CD4-positive, alpha-beta T cell treated with Interleukin-4 for 4 hours (primary cell): Measurements from ENCODE around the gene PYROXD2.
A peak's percentile ranks its signal among the peaks of the same experiment; 100 is the strongest.

Experiments
- DNase-seq: peaks from one replicate; pipeline ENCODE4 v3.0.0-alpha.2; 2020

The PYROXD2 gene

DNA sequence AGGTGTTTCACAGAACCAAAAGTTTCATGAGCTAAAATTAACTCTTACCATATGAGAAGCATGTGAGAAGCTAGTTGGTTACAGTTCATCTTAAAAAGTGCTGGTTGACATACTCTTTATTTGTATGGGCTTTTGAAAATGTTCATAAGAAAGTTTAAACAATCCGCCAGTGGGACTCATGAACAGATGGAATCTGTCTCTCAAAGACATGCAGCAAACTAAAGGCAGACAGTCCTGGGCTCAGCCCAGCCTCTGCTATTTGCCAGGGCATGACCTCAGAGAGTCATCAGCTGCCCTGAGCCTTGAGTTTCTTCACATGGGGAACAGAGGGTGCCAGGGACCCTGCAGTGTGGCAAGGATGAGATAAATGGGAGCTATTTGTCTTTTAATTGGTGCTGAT lies 3.2 kb downstream of the PYROXD2 start:
- no peak for DNase-seq

DNA sequence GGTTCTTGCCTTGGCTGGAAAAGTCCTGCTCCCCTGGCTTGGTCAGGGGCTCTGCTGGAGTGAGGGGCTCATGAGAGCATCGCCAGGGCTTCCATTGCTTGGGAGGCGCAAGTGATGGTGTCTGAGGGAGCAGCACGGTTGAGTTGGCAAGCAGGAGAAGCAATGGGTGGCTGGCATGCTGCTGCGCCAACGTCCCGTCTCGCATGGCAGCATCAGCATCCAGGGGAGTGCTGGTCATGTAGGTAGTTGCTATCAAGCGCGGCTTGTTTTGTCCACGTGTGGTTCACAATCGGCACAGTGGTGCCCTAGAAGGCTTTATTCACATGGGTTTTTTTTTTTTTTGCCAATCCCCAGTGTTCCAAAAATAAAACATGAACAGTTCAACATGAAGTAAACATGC lies 3.8 kb downstream of the PYROXD2 start:
- no peak for DNase-seq

DNA sequence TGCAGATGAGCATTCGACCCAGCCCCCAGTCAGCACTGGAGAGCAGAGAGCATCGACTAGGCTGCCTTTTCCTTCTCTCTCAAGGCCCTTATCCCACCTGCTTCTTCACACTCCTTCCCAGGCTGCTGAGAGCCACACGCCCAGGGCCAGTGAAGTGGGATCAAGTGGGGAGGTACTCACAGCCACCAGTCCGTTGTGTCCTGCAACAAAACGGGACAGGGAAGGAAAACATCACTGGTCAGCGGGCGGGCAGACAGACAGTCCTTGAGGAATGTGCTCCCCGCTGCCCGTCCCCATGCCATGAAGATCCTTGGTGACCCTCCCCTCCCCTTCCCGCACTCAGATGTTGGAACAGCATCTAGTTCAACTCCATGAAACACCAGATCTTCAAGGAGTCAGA lies 4.2 kb downstream of the PYROXD2 start:
- no peak for DNase-seq

DNA sequence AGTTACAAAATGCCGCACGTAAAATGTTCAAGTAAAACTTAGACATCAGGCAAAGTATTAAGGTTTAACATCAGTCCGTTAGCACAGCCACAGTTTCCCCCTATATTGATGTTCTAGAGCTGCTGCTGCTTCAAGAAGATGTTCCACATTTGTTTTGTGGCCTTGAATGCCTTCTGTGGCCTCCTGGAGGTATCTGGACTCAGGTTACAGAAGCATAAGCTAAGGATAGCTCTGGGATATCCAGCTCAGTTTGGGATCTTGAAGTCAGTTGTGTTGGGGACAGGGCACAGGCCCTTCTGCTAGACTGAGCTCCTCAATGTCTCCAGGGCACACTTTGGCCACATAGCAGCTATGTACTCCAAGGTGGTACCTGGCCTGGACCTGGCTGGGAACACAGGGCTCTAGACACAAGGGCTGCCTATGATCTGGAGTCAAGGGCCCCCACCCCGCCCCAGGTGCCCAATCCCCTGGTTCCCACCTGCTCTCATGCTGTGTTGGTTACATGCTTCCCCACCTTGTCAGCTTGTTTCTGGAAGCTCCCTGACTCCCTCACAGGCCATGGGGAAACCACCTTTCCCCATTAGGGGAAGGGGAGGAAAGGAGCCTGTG lies 4.7 kb downstream of the PYROXD2 start:
- DNase-seq = no peak

DNA sequence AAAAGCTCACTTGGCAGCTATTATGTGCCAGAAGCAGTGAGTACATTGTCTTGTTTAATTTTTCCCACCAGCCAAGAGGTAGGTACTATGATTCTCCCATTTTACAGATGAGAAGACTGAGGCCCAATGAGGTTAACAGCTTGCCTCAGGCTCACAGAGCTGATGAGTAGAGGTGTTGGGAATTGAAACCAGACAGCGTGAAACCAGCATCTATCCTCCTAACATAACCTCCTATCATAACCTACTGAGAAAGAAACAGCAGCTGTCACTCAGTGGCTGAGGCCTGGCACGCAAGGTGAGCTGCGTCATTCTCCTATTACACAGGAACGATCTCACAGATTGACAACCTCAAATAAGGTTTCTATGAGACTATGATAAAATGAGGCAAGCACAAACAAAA lies 6.2 kb downstream of the PYROXD2 start:
- no peak for DNase-seq

DNA sequence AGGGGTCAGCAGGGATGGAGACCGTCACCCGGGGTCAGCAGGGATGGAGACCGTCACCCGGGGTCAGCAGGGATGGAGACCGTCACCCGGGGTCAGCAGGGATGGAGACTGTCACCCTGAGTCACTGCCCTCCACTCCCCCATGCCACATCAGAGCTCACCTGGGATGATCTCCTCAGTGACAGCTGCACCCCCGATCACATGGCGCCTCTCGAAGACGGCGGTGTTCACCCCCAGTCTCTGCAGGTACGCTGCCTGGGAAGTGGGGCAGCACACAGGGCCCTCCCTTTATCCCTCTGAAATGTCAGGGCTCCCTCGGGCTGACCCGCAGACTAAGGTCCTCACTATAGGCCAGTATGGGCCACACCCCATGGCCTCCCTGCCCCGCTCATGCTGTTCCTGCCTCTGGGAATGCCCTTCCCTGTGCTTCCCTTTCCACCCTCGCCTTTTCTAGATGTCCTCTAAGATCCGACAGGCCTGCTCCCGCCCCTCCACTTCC lies 7.2 kb downstream of the PYROXD2 start:
- no peak for DNase-seq

DNA sequence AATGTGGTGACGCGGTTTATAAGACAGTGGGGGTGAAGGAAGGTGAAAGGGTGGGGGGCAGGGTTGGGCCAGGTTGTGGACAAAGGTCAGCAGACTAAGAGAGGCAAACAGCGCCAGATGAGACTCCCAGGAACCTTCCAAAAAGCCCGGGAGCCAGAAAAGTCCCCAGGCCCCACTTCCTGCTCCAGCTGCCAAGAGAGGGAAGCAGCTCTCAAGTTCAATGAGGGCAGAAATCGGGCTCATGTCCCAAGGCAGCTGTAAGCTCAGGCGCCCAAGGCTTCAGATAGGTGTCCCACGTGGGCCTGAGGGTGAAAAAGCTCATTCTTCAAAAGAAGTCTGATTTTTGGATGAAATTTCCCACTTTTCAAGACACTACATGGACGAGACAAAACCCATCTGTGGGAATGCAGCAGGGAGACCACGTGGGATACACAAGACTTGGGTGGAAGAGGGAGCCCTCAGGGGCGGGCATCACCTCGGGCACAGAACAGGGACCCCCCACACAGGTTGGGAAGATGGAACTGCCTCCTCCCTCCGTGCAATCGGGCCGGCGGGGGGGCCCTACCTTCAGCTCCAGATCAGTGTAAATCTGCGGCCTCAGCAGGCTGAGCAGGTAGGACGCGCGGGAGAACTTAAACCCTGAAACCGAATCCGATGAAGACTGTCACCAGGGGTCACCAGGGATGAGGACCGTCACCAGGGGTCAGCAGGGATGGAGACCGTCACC lies 7.8 kb downstream of the PYROXD2 start:
- DNase-seq = no peak

DNA sequence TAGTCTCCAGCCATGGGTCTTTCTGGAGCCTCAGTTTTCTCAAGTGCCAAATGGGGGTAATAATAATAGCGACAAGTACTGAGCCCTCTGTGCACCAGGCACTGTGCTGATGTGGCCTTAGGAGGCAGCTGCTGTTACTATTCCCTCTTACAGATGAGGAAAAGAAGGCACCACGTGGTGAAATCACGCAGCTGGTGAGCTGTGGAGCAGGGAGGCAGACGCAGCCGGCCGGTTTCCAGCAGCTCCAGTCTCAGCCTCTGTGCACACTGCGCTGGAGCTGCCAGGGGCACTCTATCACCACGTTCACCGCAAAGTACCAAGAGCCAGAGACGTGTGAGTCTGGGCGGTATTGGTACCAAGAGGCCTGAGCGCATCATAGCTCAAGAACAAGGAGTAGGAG lies 9.6 kb downstream of the PYROXD2 start:
- DNase-seq = no peak

DNA sequence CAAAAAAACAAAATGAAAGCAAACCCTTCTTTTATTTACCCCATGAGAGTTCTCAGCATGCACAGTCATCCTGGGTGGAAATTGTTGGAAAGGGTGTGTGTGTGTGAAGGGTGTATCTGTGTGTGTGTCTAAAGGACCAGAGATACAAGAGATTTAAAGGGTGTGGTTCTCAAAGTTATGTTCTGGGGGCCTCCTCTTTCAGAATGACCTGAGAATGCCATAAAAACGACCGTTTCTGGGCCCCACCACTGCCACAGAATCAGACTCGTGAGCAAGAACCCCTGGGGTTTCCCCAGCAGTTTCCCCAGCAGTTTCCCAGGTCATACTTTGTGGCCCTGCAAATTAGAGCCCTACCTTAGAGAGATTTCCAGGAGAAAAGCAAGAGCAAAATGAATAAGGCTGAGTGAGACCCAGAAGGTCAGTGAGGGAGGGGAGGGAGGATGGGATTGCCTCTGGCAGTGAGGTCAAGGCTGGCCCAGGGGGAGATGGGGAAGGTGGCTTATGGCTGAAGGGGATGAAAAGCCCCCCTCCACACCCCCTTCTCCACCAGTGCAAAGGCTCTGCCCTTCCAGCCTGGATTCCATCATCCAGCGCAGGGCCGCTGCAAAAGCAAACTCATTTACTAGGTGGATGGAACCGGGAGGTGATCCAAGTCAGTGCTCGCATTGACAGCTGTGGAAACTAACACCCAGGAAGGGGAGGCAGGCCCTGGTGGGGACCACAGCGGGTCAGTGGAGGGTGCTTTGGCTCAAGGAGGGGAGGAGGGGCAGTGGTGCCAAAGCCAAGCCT lies 10.2 kb downstream of the PYROXD2 start:
- no peak for DNase-seq

DNA sequence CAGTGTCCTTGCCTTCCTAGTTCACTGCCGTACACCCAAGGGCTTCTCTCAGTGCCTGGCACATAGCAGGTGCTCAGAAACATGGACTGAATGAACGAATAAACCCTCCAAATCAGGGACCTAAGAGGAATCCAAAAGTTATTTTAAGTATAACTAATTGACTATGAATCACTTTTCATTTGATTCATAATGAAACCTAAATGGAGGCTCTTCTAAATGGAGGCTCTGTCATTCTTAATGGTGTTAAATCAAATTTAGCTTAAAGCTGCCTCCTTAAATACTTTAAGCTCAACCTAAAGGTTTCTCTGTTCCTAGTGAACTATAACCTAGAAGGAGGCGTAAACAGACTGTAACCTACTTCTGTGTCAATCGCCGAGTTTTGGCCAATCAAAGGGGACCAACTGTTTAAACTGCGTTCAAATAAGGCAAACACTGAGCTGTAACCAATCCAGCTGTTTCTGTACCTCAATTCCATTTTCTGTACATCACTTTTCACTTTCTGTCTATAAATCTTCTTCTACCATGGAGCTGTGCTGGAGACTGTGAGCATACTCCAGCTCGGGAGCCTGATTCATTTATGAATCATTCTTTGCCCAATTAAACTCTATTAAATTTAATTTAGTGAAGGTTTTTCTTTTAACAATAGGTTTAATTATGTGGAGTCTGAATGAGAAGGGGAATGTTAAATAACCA lies 11.0 kb downstream of the PYROXD2 start:
- no peak for DNase-seq

DNA sequence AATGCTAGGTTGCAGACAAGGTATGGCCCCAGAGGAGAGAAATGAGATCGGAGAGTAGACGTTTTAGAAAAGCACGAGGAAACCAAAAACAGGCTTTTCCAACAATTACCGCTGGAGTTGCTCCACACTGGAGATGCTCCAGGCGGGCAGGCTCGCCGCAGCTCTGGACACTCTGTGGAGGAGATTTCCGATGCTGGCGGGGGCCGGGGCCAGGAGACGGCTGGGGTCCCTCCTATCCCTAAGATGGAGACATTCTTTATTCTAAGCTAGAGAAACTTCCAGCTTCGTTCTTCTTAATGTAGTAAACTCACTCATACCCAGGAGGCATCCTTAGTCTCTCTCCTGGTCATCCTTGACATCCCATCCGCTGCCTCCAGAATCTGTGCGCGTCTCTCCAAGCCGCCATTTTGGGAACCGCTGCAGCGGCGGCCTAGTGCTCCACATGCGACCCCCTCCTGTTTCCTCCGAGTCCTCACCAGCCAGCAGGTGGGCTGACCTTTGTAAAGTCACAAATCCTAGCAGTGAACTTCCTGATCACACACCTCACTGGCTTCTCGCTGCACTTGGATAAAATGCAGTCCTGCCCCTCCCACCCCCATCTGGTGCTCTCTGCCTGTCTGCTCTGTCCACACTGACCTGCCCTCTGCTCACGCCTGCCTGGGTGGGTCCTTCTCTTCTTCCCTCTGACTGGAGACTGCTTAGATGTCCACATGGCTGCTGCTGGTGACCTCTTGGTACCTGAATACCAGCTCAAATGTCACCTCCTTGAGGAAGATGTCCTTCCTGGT lies 11.9 kb downstream of the PYROXD2 start:
- DNase-seq = no peak

GRCh38 chr10:98402478-98402877 lies 12.5 kb downstream of the PYROXD2 start:
- no peak for DNase-seq

GRCh38 chr10:98400482-98400881 lies 14.5 kb downstream of the PYROXD2 start:
- no peak for DNase-seq

- no peak for DNase-seq
These were observed 15.2 kb downstream of the PYROXD2 start for GRCh38 chr10:98399784-98400183.

DNA sequence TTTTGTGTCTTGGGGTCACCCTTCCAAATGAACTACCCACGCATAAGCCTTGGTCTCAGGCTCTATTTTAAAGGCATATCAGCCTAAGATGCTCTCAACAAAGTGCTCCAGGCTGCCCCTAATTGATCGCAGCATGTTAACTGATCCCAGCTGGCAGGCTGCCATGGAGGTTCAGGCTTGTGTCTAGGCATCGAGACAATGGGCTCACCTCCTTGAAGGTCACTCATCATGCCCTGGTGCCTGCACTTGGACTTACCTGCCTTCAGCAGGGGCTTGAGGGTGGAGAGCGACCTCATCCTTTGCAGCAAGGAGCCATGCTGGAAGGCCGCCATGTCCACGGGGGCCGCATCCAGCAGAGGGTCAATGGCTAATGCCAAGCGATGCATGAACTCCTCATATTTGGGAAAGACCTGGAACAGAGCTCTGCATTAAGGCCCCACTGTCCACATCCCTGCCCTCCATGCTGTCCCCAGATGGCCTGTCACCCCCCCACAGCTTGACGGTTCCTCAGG lies 17.8 kb downstream of the PYROXD2 start:
- DNase-seq = no peak

DNA sequence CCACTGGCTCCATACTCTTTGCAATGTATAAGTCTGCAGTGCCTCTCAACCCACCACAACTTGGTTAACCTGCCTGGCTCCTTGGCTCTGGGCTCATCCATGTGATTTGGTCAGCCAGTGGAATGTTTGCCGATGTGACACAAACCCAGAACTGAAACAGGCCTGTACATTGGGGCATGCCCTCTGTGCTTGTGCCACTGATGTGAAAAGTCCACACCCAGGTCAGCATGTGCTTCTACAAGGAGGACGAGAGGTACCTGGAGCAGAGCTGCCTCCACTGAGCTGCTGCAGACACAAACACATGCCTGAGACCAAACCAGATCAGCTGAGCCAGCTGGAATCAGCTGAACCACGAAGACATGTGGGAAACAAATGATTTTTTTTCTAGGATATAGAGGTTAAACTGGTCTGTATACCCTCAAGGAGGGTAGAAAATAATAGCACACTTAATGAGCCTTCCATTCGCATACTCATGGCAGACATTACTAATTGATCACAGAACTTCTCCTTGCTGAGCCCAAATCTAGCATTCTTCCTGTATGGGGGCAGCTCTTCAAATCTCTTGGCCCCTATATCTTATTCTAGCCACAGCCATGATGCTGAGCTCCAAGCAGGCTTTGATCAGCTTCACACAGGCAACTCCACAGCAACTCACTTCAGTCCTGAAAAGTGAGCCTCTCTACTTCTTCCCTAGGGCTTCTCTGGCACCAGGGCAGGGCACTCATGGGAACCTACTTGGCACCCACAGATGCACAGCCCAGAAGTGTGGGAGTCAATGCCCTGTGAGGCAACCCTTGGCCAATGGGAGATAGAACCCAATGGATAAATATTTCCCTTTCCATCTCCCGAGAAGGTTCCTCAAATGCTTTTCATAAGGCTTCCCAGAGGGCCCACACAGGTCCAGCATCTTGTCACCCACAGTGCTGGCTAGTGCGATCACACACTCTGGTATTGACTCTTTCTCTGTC lies 18.6 kb downstream of the PYROXD2 start:
- no peak for DNase-seq

GRCh38 chr10:98394851-98395440 lies 20.0 kb downstream of the PYROXD2 start:
- no peak for DNase-seq

GRCh38 chr10:98391578-98391991 lies 23.4 kb downstream of the PYROXD2 start:
- peak; percentile 25 for DNase-seq

DNA sequence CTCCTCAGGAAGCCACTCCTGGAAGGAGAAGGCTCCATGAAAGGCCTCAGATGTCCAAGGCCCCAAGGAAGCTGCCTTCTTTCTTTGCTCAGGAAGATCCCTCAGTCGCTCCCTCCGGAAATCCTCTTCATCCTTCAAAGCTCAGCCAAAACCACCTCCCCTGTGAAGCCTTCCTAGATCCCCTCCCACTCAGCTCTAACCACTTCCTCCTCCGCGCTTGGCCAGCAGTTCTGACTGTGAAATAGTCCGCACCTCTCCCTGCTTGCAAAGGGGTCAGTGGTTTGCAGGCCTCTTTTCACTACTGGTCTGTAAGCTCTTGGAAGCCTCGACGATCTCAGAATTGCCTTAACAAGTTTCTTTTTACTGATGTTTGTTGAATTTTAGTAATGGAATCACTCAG lies 23.9 kb downstream of the PYROXD2 start:
- DNase-seq = peak; percentile 14

DNA sequence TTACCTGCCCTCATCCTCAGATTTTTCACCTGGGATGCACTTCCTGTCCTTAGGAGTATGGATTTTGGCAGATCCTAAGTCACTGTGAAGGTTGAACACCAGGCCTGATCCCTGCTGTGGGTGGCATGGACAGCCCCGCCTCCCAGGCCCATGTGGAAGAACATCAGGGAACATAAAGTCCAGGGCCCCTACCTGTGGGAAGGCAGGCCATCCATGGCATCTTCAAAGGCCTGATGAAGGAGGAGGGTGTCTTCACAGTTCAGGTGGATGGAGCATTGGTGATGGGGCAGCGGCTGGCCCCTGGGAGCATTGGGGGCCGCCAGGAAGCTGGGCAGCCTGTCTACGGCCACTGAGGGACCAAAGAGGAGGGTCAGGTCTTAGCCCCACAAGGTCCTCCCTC lies 24.6 kb downstream of the PYROXD2 start:
- DNase-seq = no peak

- no peak for DNase-seq
These were observed 25.6 kb downstream of the PYROXD2 start for GRCh38 chr10:98389398-98389797.
